Activated CD4-positive, alpha-beta T cell treated with anti-CD3 and anti-CD28 coated beads for 36 hours (primary cell): Measurements from ENCODE around the gene MMP28. TPM values are rescaled to one million over a fixed set of nuclear protein-coding genes. Genes with fewer than 3 reads are reported as not detected.
A peak's percentile ranks its signal among the peaks of the same experiment; 100 is the strongest.

Experiments
- ATAC-seq: fragments of 200-7000 bp; cut with Tn5 transposase; one replicate; pipeline ENCODE4 v1.10.0; 2021; ENCODE audit warnings: mild to moderate bottlenecking, moderate library complexity
- CTCF ChIA-PET: fragments of 350-600 bp; sonication (Branson Sonifier 250); formaldehyde crosslinking; loops from one replicate; lab custom pipeline; 2021; ENCODE audit warnings: antibody characterized with exemption; lab: Charles Lee
- POLR2A ChIA-PET: fragments of 350-600 bp; sonication (Branson Sonifier 250); formaldehyde crosslinking; loops from one replicate; lab custom pipeline; 2021; ENCODE audit warnings: antibody characterized with exemption, inconsistent platforms; lab: Charles Lee
- DNase-seq: peaks from one replicate; pipeline ENCODE4 v3.0.0-alpha.2; 2020
- H3K27ac Mint-ChIP-seq: one replicate; pipeline ENCODE4 v1.8.0; 2021; ENCODE audit warnings: mixed read lengths
- H3K27me3 Mint-ChIP-seq: one replicate; pipeline ENCODE4 v1.8.0; 2021; ENCODE audit warnings: mixed read lengths
- H3K36me3 Mint-ChIP-seq: one replicate; pipeline ENCODE4 v1.8.0; 2021; ENCODE audit warnings: low read depth, mixed read lengths
- H3K4me1 Mint-ChIP-seq: one replicate; pipeline ENCODE4 v1.8.0; 2021; ENCODE audit warnings: mixed read lengths
- H3K4me3 Mint-ChIP-seq: one replicate; pipeline ENCODE4 v1.8.0; 2021; ENCODE audit warnings: mild to moderate bottlenecking, moderate library complexity, mixed read lengths
- H3K9me3 Mint-ChIP-seq: one replicate; pipeline ENCODE4 v1.8.0; 2021; ENCODE audit warnings: low read depth, mixed read lengths
- intact Hi-C, 2 experiments: fragments of 100-400 bp; cut with DNase I in 1 of 2; cut with micrococcal nuclease in 1 of 2; formaldehyde crosslinking; loops; one replicate each; pipeline versions ENCODE4 v1.14.2 to v1.15.1; 2022 to 2024; cut with DNase I, micrococcal nuclease
- total RNA-seq, 2 experiments: library from RNA; stranded (reverse); gene quantifications; one replicate each; pipeline ENCODE4 v1.2.3, GENCODE V29; 2021

The MMP28 gene
- total RNA-seq, 2 experiments from 2014 or later, result 0.09 TPM; not detected in 1

DNA sequence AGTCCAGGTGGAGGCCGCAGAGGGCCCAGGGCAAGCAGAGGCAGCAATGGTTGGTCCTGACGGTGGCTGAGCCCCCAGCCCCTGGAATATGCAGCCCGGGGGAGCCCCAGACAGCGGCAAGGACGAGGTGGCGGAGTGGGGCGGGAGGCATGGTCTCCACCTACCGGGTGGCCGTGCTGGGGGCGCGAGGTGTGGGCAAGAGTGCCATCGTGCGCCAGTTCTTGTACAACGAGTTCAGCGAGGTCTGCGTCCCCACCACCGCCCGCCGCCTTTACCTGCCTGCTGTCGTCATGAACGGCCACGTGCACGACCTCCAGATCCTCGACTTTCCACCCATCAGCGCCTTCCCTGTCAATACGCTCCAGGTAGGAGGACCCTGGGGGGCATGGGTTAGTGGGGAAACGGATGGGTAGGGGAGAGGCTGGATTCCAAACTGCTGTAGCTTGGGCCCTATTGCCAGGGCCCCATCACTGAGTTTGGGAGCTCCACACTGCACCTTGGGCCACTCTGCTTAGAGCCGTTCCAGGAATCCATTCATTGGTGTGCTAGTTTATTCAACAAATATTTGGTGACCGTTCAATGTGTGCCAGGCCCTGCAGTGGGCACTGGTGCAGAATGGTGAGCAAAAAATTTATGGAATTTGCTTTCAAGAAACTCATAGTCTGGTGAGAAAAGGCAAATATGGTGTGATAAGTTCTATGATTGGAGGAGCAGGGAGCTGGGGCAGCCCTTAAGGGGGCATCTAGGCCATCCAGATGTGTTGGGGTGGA is 60.2 kb downstream of the MMP28 start:
- ChIA-PET CTCF (interaction anchor here (1.1 kb wide), 1 partner anchor 12 kb away, joined by 3 read pairs; no protein-coding TSS in a partner anchor), POLR2A (interaction anchor here (0.5 kb wide), 1 partner anchor 571 kb away, joined by 3 read pairs; no protein-coding TSS in a partner anchor)
- intact Hi-C loops, result no loop called here
- ATAC-seq (no peak), DNase-seq (no peak)
- peaks cover 11% of the 10 kb centered on the region for H3K4me1 Mint-ChIP-seq
- no peaks in the 10 kb centered on the region for H3K9me3 Mint-ChIP-seq
- H3K27me3 Mint-ChIP-seq, result peaks cover 5% of the 10 kb centered on the region
- no peaks in the 10 kb centered on the region for H3K36me3 Mint-ChIP-seq
- H3K4me3 Mint-ChIP-seq, result no peak overlapping the region
- no peak overlapping the region for H3K27ac Mint-ChIP-seq

DNA sequence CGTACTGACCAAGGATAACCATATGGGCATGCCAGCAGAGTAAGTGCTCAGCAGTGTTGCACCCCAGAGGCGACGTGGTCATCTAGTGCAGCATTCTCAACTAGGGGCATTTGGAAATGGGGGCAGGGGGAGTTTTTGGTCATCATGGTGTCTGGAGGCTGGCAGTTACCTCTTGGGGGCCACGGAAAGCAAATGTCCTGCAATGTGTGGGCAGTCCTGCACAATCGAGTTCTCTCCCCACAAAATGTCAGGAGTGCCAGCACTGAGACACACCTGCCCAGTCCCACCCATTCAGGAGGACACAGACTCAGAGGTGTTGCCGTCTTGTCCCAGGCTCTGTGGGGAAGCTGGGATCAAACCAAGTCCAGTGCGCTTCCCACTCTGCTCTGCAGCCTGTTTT is 61.0 kb downstream of the MMP28 start:
- Mint-ChIP-seq H3K4me1 (peaks cover 16% of the 10 kb centered on the region), H3K36me3 (no peaks in the 10 kb centered on the region), H3K9me3 (no peaks in the 10 kb centered on the region), H3K4me3 (no peak overlapping the region), H3K27ac (no peak overlapping the region), H3K27me3 (no peaks in the 10 kb centered on the region)
- ATAC-seq (no peak), DNase-seq (no peak)
- intact Hi-C loops, result loop anchor here in 1 of 2 experiments (5.0 kb wide), 1 partner anchor 592 kb away; the partner anchor contains the start of gene NLE1
- POLR2A ChIA-PET, result no interaction called here
- CTCF ChIA-PET, result no interaction called here

DNA sequence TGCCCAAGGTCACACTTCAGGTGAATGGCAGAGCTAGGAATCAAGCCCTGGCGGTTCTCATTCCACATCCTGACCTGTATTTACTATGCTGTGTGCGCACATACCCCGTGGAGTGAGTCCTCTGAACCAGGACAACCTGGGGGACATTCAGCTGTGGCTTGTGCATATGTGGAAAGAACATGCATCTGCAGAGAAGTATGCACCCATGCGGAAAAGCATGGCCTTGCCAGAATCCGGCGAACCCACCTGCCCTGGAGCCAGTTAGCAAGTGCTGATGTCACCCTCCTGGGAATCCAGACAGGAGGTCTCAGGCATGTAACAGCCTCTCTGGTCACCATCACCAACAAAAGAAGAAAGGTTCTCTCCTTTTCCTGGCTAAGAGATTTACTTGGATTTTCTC is 62.1 kb downstream of the MMP28 start:
- no peak overlapping the region for H3K4me3 Mint-ChIP-seq
- intact Hi-C loops, result loop anchor here in 1 of 2 experiments (5.0 kb wide), 1 partner anchor 591 kb away; the partner anchor contains the start of gene NLE1
- no peaks in the 10 kb centered on the region for H3K27me3 Mint-ChIP-seq
- ATAC-seq (no peak), DNase-seq (no peak)
- H3K4me1 Mint-ChIP-seq, result peaks cover 16% of the 10 kb centered on the region
- H3K36me3 Mint-ChIP-seq, result no peaks in the 10 kb centered on the region
- no peaks in the 10 kb centered on the region for H3K9me3 Mint-ChIP-seq
- POLR2A ChIA-PET, result no interaction called here
- H3K27ac Mint-ChIP-seq, result no peak overlapping the region
- CTCF ChIA-PET, result interaction anchor here (0.7 to 1.1 kb wide), 3 partner anchors 10 to 31 kb away, joined by 3 to 6 read pairs (median 4); no protein-coding TSS in a partner anchor

DNA sequence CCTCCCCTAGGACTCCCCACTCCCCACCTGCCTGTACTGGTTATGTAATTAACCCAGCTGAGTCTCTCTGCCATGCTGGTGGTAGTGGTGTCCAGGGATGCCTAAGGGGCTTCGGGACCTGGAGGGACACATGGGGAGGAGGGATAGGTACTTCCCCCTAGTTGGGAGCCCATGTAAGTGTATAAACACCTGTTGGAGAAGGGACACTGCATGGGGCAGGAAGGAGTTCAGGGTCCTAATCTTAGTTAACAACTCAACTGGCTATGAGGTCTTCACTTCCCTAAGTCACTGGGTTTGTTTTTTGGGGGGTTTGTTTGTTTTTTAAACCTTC is 62.7 kb downstream of the MMP28 start:
- DNase-seq, result no peak
- intact Hi-C loops, result loop anchor here in 1 of 2 experiments (5.0 kb wide), 1 partner anchor 590 kb away; the partner anchor contains the start of gene NLE1
- Mint-ChIP-seq H3K4me3 (peak overlapping the region; percentile 70), H3K27me3 (no peaks in the 10 kb centered on the region), H3K9me3 (no peaks in the 10 kb centered on the region), H3K4me1 (peaks cover 16% of the 10 kb centered on the region), H3K36me3 (no peaks in the 10 kb centered on the region), H3K27ac (no peak overlapping the region)
- no peak for ATAC-seq
- ChIA-PET CTCF (interaction anchor here (0.6 to 1.1 kb wide), 4 partner anchors 11 to 143 kb away, joined by 3 to 6 read pairs (median 4); no protein-coding TSS in a partner anchor), POLR2A (no interaction called here)

DNA sequence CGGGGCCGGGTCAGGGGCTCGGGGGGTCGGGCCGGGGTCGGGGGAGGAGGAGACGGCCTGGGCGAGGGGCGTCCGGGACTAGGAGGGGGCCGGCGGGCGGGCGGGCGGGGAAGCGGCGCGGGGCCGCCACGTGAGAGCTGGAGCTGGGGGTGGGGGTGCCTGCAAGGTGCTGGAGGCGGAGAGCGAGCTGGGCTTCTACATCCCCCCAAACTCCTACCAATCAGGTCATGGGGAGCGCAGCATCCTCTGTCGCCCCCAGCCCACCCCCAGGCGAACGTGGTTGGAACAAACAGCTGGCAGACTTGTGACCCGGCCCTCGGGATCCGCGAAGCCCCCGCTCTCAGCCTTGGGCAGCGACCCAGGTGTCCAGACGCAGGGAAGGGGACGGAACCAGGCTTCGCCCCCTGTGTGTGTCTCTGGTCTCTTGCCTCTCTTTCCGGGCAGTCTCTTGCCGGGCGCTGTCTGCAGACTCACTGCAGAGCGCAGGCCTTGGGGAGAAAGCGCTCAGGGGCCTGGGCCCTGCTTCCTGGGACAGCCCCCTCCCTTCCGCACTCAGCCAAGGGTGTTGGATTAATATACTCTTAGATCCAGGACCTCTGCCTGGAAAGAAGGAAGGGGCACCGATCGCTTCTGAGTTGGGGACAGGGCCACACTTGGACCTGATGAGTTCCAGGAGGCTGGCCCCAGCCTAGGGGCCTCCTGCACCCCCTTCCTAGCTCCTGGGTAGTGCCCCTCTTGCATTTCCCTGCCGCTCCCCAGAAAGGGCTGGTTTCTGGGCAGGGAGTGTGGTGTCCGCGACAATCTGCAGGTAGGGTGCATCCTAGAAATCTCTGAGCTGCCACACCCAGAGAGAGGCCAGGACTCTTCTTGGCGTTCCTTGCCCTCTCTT is 63.3 kb downstream of the MMP28 start:
- ATAC-seq (no peak), DNase-seq (peak; percentile 27)
- Mint-ChIP-seq H3K9me3 (no peaks in the 10 kb centered on the region), H3K27me3 (no peaks in the 10 kb centered on the region), H3K4me1 (peaks cover 16% of the 10 kb centered on the region), H3K36me3 (no peaks in the 10 kb centered on the region), H3K4me3 (peak overlapping the region; percentile 70), H3K27ac (no peak overlapping the region)
- POLR2A ChIA-PET, result no interaction called here
- CTCF ChIA-PET, result interaction anchor here (0.6 to 2.1 kb wide), 5 partner anchors 9 to 144 kb away, joined by 3 to 6 read pairs (median 4); no protein-coding TSS in a partner anchor
- intact Hi-C loops, result loop anchor here in 1 of 2 experiments (5.0 kb wide), 1 partner anchor 590 kb away; the partner anchor contains the start of gene NLE1

DNA sequence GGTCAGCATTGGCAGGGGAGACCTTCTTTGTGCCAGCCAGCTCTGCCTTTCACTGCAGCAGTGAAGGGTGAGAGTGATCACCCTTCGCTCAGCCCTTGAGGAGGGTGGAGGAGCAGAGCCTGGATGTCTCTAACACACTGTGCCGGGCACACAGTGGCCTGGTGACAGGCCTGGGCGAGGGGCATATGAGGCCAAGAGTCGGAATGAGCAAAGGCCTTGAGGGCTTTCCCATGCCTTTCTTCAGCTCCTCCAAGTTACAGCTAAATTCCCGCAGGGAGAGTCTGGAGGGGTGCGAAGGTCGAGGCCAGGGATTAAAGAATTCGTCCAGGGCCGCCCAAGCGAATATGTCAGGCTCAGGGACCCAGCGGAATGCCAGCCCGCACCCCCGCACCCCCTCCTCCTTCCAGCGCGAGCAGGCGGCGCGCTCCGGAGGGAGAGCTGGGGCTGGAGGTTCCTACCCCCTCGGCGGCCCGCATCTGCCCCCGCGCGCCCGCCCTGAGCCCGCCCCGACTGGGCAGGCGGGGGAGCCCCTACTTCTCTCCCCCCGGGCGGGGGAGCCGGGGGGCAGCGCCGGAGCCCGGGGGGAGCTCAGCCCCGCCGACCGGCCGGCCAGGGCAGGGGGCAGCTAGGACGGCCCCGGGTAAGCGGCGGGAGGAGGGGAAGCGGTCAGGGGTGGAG is 64.1 kb downstream of the MMP28 start, which contains the start of gene RASL10B:
RASL10B (plus strand) TSS at position 401 of the 678 bp plus-strand sequence. CDS start 3,546 bp downstream, outside the sequence.
- ChIA-PET POLR2A (no interaction called here), CTCF (interaction anchor here (0.6 to 2.1 kb wide), 7 partner anchors 9 to 120 kb away, joined by 3 to 6 read pairs (median 5); no protein-coding TSS in a partner anchor)
- no peaks in the 10 kb centered on the region for H3K9me3 Mint-ChIP-seq
- no peaks in the 10 kb centered on the region for H3K27me3 Mint-ChIP-seq
- peak within 1 kb of the TSS; percentile 70 for H3K4me3 Mint-ChIP-seq
- H3K27ac Mint-ChIP-seq, result peak within 1 kb of the TSS; percentile 70
- peak; percentile 81 for DNase-seq
- no peaks in the 10 kb centered on the region for H3K36me3 Mint-ChIP-seq
- peak; percentile 84 for ATAC-seq
- peaks cover 16% of the 10 kb centered on the region for H3K4me1 Mint-ChIP-seq
- intact Hi-C loops, result loop anchor here in 1 of 2 experiments (5.0 kb wide), 1 partner anchor 589 kb away; the partner anchor contains the start of gene NLE1

DNA sequence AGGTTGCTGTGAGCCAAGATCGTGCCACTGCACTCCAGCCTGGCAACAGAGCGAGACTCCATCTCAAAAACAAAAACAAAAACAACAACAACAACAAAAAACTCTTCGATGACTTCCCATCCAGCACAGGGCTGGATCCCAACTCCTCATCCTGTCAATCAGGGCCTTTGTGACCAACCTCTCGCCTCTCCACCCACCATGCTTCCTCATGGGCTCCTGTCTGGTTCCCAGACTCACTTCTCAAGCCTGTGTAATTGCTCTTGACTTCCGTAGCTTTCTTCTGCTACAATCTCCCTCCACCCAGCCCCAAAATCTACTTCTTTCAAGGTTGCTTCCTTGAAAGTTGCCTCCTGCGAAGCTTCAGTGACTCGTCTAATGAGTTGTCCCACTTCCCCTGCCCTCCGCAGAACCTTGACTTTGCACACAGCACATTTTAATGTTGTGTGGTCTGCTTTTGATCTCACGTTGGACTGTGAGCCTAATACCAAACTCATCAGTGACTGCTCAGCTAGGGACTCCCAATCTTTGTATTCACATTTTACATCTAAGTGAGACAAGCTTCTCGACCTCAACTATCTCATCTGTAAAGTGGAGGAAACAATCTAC is 64.9 kb downstream of the MMP28 start:
- DNase-seq, result peak; percentile 27
- intact Hi-C loops, result loop anchor here in 1 of 2 experiments (5.0 kb wide), 1 partner anchor 588 kb away; the partner anchor contains the start of gene NLE1
- peaks cover 16% of the 10 kb centered on the region for H3K4me1 Mint-ChIP-seq
- H3K9me3 Mint-ChIP-seq, result no peaks in the 10 kb centered on the region
- ChIA-PET CTCF (interaction anchor here (0.6 to 2.1 kb wide), 6 partner anchors 8 to 78 kb away, joined by 3 to 6 read pairs (median 4); partner anchors contain the start of gene TAF15), POLR2A (interaction anchor here (0.6 kb wide), 1 partner anchor 542 kb away, joined by 3 read pairs; no protein-coding TSS in a partner anchor)
- ATAC-seq, result peak; percentile 40
- peak overlapping the region; percentile 70 for H3K27ac Mint-ChIP-seq
- no peaks in the 10 kb centered on the region for H3K27me3 Mint-ChIP-seq
- H3K4me3 Mint-ChIP-seq, result peak overlapping the region; percentile 65
- peaks cover 5% of the 10 kb centered on the region for H3K36me3 Mint-ChIP-seq

DNA sequence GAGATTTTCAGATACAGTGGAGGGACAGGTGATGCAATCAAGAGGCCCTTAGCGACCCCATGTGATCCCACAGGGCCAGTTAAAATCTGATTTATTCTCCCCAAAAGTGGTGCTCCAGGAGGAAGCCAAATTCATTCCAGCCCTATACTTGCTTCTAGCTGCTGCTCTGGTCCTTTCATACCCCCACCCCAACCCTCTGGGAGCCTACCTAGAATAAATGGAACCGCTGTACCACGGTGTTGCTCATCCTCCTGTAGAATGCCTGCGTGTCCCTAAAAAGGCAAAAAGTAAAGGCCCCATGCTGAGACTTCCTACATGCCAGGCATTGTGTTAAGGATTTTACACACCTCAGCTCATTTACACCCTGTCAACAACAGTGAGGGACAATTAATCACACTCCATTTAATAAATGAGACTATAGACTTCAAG is 66.0 kb downstream of the MMP28 start:
- Mint-ChIP-seq H3K4me3 (no peak overlapping the region), H3K4me1 (peaks cover 16% of the 10 kb centered on the region), H3K27me3 (no peaks in the 10 kb centered on the region), H3K9me3 (no peaks in the 10 kb centered on the region), H3K27ac (no peak overlapping the region), H3K36me3 (peaks cover 15% of the 10 kb centered on the region)
- CTCF ChIA-PET, result interaction anchor here (0.5 to 1.8 kb wide), 2 partner anchors 18 to 281 kb away, joined by 3 to 6 read pairs; no protein-coding TSS in a partner anchor
- intact Hi-C loops, result no loop called here
- POLR2A ChIA-PET, result no interaction called here
- ATAC-seq (no peak), DNase-seq (no peak)

DNA sequence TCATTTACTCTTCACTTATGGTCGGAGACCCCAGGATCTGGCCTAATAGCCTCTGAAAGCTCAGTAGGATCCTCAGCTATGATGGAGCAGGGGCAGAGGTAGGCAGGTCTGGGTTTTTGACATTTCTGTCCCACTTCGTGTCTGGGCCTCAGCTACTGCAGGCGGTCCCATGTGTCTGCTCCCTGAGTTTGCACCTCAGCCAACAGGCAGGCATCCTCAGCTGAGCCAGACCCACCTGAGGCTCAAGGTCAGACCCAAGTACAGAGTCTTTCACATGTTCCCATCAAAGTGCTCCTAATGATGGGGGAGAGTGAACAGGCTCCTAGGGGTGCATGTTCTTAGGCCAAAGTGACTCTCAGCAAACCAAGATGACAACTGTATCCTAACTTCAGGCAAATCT is 66.9 kb downstream of the MMP28 start:
- Mint-ChIP-seq H3K36me3 (peaks cover 22% of the 10 kb centered on the region), H3K4me1 (peaks cover 16% of the 10 kb centered on the region), H3K27me3 (no peaks in the 10 kb centered on the region), H3K9me3 (no peaks in the 10 kb centered on the region), H3K27ac (no peak overlapping the region), H3K4me3 (no peak overlapping the region)
- intact Hi-C loops, result no loop called here
- ChIA-PET POLR2A (no interaction called here), CTCF (no interaction called here)
- DNase-seq (no peak), ATAC-seq (no peak)

DNA sequence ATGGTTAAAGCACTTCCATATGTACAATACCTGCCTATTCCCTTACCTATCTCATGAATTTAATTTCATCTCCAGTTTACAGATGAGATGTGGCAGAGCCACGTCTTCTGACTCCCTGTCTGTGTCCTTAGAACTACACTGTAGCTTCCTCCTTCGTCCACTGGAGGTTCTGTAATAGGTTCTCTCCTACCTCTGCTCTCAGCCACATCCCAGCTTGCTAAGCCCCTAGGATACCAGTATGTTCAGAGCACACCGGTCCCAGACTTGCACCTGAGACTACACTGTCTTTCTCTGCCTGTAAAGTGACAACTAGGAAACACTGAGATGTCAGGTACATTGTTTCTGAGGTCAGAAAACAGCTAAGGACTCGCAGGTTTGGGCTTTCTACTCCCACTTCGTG is 67.8 kb downstream of the MMP28 start:
- POLR2A ChIA-PET, result no interaction called here
- no peaks in the 10 kb centered on the region for H3K27me3 Mint-ChIP-seq
- DNase-seq (no peak), ATAC-seq (no peak)
- H3K4me1 Mint-ChIP-seq, result peaks cover 16% of the 10 kb centered on the region
- H3K9me3 Mint-ChIP-seq, result no peaks in the 10 kb centered on the region
- CTCF ChIA-PET, result interaction anchor here (0.6 to 1.2 kb wide), 3 partner anchors 17 to 92 kb away, joined by 3 read pairs; partner anchors contain the start of gene TAF15
- H3K36me3 Mint-ChIP-seq, result peaks cover 26% of the 10 kb centered on the region
- no peak overlapping the region for H3K4me3 Mint-ChIP-seq
- no peak overlapping the region for H3K27ac Mint-ChIP-seq
- intact Hi-C loops, result no loop called here
